ENCODE data around the gene GPC5.
"Not testable (repeated sequence)": the region's sequence is repeated elsewhere in the genome, so short reads cannot be mapped to it uniquely, and the experiment has no call there.

Gene GPC5

GRCh38 chr13:91661692-91662490 lies 263.5 kb downstream of the GPC5 start:
- FAIRE-seq: no peak

- no peak for FAIRE-seq
Observed at GRCh38 chr13:91664039-91664438, 265.6 kb downstream of the GPC5 start.

DNA sequence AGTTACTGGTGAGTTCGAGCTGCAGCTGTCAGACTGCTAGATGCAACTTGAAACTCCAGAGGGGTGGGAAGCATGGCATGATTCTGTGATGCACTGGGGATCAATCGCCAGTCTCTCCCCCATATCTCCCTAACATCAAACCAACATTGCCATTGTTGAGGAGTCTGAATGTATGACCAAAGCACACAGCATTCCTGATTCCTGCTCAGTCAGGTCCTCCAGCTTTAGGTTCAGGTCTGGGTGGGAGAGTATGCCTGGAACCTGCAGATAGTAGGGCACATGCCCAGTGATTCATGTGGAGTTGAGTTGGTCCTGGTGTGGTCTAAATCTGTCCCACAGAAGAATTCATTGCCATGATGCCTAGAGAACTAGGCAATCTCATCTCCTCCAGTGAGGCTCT lies 269.1 kb downstream of the GPC5 start:
- no peak for FAIRE-seq

- no peak for FAIRE-seq
Observed at GRCh38 chr13:91668866-91669495, 270.6 kb downstream of the GPC5 start.

DNA sequence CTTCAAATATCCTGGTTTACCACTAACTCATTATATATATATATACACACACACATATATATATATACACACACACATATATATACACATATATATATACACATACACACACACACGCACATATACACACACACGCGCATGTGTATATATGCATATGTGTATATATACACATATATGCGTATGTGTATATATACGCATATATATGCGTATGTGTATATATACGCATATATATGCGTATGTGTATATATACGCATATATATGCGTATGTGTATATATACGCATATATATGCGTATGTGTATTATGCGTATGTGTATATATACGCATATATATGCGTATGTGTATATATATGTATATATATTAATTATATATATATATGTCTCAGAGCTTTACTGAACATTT lies 275.9 kb downstream of the GPC5 start:
- not testable (repeated sequence) for FAIRE-seq

- no peak for FAIRE-seq
Observed at GRCh38 chr13:91684746-91685145, 286.3 kb downstream of the GPC5 start.

GRCh38 chr13:91690944-91691343 lies 292.5 kb downstream of the GPC5 start:
- no peak for FAIRE-seq

- FAIRE-seq: no peak
Observed at GRCh38 chr13:91693466-91693865, 295.0 kb downstream of the GPC5 start.

GRCh38 chr13:91698308-91698707 lies 299.9 kb downstream of the GPC5 start:
- FAIRE-seq: no peak

- no peak for FAIRE-seq
Observed at GRCh38 chr13:91698767-91699166, 300.3 kb downstream of the GPC5 start.

- FAIRE-seq: no peak
Observed at GRCh38 chr13:91699863-91700262, 301.4 kb downstream of the GPC5 start.

- FAIRE-seq: no peak
Observed at GRCh38 chr13:91701975-91702374, 303.6 kb downstream of the GPC5 start.

DNA sequence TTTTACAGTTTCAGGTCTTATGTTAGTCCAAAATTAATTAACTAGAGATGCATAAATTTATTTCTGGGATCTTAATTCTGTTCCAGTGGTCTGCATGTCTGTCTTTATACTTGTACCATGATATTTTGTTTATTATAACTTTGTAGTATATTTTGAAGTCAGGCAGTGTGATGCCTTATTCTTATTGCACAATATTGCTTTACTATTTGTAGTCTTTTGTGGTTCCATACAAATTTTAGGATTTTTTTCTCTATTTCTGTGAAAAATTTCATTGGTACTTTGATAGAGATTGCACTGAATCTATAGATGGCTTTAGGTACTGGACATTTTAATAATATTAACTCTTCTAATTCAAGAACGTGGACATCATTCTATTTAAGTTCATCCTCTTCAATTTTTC lies 304.0 kb downstream of the GPC5 start:
- FAIRE-seq: no peak

GRCh38 chr13:91704398-91704797 lies 306.0 kb downstream of the GPC5 start:
- FAIRE-seq: no peak

- FAIRE-seq: no peak
Observed at GRCh38 chr13:91708558-91708957, 310.1 kb downstream of the GPC5 start.

DNA sequence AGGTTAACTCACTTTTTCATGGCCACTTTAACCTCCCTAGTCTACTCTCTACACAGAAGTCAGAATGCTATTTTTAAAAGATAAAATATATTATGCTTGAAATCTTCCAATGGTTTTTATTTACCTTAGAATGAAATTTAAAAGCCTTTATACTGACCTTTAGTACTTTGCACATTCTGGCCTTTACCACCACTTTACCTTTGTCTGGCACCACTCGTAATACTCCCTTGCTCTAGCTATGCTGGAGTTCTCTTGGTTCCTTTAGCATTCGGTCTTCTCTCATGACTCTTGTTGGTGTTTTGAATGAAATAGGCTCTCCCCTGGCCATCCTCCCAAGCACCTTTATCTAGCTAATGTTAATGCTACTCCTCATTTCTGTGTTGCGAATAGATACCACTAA lies 310.8 kb downstream of the GPC5 start:
- FAIRE-seq: no peak

DNA sequence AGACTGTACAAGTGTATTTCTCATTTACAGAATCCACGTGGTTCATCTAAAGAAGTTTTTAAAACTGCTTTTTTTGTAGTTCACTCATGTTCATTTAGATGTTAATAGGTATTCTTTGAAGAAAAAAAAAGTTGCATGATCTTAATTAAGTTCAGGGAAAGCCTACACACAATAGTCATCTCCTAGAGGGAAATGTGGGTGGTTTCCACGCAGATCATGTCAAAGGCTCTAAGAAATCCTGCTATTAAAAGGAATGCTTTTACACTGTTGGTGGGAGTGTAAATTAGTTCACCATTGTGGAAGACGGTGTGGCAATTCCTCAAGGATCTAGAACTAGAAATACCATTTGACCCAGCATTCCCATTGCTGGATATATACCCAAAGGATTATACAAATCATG lies 312.3 kb downstream of the GPC5 start:
- no peak for FAIRE-seq

GRCh38 chr13:91714855-91715254 lies 316.4 kb downstream of the GPC5 start:
- no peak for FAIRE-seq

- FAIRE-seq: no peak
Observed at GRCh38 chr13:91716436-91717065, 318.1 kb downstream of the GPC5 start.

- FAIRE-seq: no peak
Observed at GRCh38 chr13:91719033-91719432, 320.6 kb downstream of the GPC5 start.

GRCh38 chr13:91721413-91721812 lies 323.0 kb downstream of the GPC5 start:
- no peak for FAIRE-seq

GRCh38 chr13:91722267-91722884 lies 324.0 kb downstream of the GPC5 start:
- FAIRE-seq: peak; percentile 5

- FAIRE-seq: no peak
Observed at GRCh38 chr13:91724591-91724990, 326.2 kb downstream of the GPC5 start.

DNA sequence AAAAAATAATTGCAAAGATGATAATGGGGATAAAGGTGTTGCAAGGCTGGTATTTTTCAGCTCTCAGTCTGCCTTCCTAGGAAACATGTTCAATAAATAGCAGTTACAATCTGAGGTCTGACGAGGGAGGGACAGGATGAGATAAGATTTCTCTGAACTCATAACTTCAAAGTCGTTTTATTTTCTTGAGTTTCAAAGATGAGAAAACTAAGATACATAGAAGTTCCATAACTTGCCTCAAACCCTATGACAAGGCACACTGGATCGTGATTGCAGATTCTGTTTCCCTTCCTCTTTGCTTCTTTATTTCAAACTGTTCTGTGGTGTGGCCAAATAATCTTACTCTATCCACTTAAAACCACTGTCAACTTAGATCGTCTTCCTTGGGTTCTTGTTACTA lies 327.2 kb downstream of the GPC5 start:
- FAIRE-seq: no peak

Data from islet of Langerhans (tissue), 1 donor.